ENCODE results near the gene MAPK1IP1L.
A peak's percentile ranks its signal among the peaks of the same experiment; 100 is the strongest.

Gene MAPK1IP1L

GRCh38 chr14:55025948-55026347 is 25.5 kb upstream of the MAPK1IP1L start:
- Histone ChIP-seq H2AFZ (ENCODE audit: low read depth, low read length) (no peak overlapping the region), H4K20me1 (ENCODE audit: insufficient read depth, low read length) (0 out of 2 replicates have a peak, but pooled peaks cover 7% of the 10 kb centered on the region), H3K4me1 (ENCODE audit: low read length) (peaks cover 35% of the 10 kb centered on the region), H3K27ac (ENCODE audit: low read length) (no peak overlapping the region), H3K4me2 (ENCODE audit: low read length) (peak overlapping the region; percentile 67), H3K27me3 (ENCODE audit: low read depth, low read length) (no peaks in the 10 kb centered on the region), H3K79me2 (ENCODE audit: low read length) (peaks cover 64% of the 10 kb centered on the region), H3K4me3 (ENCODE audit: low read length) (peak overlapping the region; percentile 87), H3K9me3 (ENCODE audit: insufficient read depth, low read length) (no peaks in the 10 kb centered on the region), H3K36me3 (replicated peaks; ENCODE audit: low read depth, low read length) (peaks cover 11% of the 10 kb centered on the region), H3K9ac (ENCODE audit: low read length) (peak overlapping the region; percentile 95)
- no peak for TF ChIP-seq EZH2phosphoT487 (IDR thresholded peaks at IDR 0.05; ENCODE audit: low read depth)
- TF ChIP-seq, protein P1, sequence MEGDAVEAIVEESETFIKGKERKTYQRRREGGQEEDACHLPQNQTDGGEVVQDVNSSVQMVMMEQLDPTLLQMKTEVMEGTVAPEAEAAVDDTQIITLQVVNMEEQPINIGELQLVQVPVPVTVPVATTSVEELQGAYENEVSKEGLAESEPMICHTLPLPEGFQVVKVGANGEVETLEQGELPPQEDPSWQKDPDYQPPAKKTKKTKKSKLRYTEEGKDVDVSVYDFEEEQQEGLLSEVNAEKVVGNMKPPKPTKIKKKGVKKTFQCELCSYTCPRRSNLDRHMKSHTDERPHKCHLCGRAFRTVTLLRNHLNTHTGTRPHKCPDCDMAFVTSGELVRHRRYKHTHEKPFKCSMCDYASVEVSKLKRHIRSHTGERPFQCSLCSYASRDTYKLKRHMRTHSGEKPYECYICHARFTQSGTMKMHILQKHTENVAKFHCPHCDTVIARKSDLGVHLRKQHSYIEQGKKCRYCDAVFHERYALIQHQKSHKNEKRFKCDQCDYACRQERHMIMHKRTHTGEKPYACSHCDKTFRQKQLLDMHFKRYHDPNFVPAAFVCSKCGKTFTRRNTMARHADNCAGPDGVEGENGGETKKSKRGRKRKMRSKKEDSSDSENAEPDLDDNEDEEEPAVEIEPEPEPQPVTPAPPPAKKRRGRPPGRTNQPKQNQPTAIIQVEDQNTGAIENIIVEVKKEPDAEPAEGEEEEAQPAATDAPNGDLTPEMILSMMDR (IDR thresholded peaks at IDR 0.05; ENCODE audit: low read depth, low read length) = no peak

GRCh38 chr14:55026441-55026792 is 25.0 kb upstream of the MAPK1IP1L start:
- peak overlapping the region; percentile 95 for H3K9ac ChIP-seq (ENCODE audit: low read length)
- H3K36me3 ChIP-seq (replicated peaks; ENCODE audit: low read depth, low read length) = peaks cover 11% of the 10 kb centered on the region
- no peaks in the 10 kb centered on the region for H3K9me3 ChIP-seq (ENCODE audit: insufficient read depth, low read length)
- H4K20me1 ChIP-seq (ENCODE audit: insufficient read depth, low read length) = peaks cover 10% of the 10 kb centered on the region; the same call in 1 of the 2 replicates
- peaks cover 69% of the 10 kb centered on the region for H3K79me2 ChIP-seq (ENCODE audit: low read length)
- H3K4me1 ChIP-seq (ENCODE audit: low read length) = peaks cover 40% of the 10 kb centered on the region
- H3K4me2 ChIP-seq (ENCODE audit: low read length) = peak overlapping the region; percentile 67
- H3K27ac ChIP-seq (ENCODE audit: low read length) = peak overlapping the region; percentile 37
- no peak for TF ChIP-seq EZH2phosphoT487 (IDR thresholded peaks at IDR 0.05; ENCODE audit: low read depth)
- TF ChIP-seq, protein P1 (IDR thresholded peaks at IDR 0.05; ENCODE audit: low read depth, low read length) = no peak
- peak overlapping the region; percentile 87 for H3K4me3 ChIP-seq (ENCODE audit: low read length)
- H3K27me3 ChIP-seq (ENCODE audit: low read depth, low read length) = no peaks in the 10 kb centered on the region
- peak overlapping the region; percentile 76 for H2AFZ ChIP-seq (ENCODE audit: low read depth, low read length)

DNA sequence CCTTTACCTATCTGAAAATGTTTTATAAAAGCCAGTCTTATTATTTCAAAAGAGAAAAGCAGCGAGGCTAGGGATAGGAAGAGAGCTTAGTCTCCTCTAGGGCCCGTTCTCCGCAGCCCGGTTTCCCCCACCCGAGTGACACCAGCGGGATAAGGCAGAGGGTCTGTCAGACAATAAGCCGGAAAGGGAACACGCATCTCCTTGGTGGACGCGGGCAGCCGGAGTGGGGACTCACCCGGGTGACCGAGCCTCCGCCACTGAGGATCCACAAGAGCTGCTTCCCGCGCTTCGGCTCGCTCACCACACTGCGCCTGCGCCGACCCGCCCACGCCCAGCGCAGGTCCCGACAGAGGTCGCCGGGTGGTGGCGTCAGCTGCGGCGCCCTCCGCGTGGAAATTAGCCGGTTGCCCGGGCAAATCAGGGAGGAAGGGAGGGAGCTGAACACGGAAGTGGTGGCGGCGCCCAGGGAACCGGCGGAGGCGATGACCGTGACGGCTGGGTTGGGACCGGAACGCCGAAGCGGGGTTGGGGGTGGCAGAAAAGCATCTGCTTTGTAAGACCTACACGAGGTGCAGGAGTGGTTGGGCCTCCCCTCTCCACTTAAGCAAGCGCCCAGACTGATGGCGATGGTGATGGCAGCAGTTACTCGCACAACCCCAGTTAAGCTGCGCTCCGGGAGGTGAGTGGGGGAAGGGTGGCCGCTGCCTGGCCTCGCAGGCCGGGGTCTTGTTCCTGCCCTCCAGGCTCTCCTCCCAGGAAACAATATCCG is 24.5 kb upstream of the MAPK1IP1L start, which contains the start of the genes SOCS4 and WDHD1:
SOCS4 (plus strand) TSS at position 444 of the 769 bp plus-strand sequence. CDS start 15,806 bp downstream, outside the sequence.
WDHD1 (minus strand) TSS at position 307 of the 769 bp plus-strand sequence. CDS start 312 bp downstream, outside the sequence.
- peak within 1 kb of the TSS; percentile 95 for H3K9ac ChIP-seq (ENCODE audit: low read length)
- H4K20me1 ChIP-seq (ENCODE audit: insufficient read depth, low read length) = peaks cover 13% of the 10 kb centered on the region; the same call in 1 of the 2 replicates
- H3K27me3 ChIP-seq (ENCODE audit: low read depth, low read length) = no peaks in the 10 kb centered on the region
- H2AFZ ChIP-seq (ENCODE audit: low read depth, low read length) = peak within 1 kb of the TSS; percentile 76
- H3K9me3 ChIP-seq (ENCODE audit: insufficient read depth, low read length) = no peaks in the 10 kb centered on the region
- H3K4me3 ChIP-seq (ENCODE audit: low read length) = peak within 1 kb of the TSS; percentile 87
- H3K27ac ChIP-seq (ENCODE audit: low read length) = peak within 1 kb of the TSS; percentile 59
- peaks cover 75% of the 10 kb centered on the region for H3K79me2 ChIP-seq (ENCODE audit: low read length)
- peaks cover 43% of the 10 kb centered on the region for H3K4me1 ChIP-seq (ENCODE audit: low read length)
- TF ChIP-seq EZH2phosphoT487 (IDR thresholded peaks at IDR 0.05; ENCODE audit: low read depth) = no peak
- TF ChIP-seq, protein P1 (IDR thresholded peaks at IDR 0.05; ENCODE audit: low read depth, low read length) = no peak
- H3K4me2 ChIP-seq (ENCODE audit: low read length) = peak within 1 kb of the TSS; percentile 69
- peaks cover 11% of the 10 kb centered on the region for H3K36me3 ChIP-seq (replicated peaks; ENCODE audit: low read depth, low read length)

DNA sequence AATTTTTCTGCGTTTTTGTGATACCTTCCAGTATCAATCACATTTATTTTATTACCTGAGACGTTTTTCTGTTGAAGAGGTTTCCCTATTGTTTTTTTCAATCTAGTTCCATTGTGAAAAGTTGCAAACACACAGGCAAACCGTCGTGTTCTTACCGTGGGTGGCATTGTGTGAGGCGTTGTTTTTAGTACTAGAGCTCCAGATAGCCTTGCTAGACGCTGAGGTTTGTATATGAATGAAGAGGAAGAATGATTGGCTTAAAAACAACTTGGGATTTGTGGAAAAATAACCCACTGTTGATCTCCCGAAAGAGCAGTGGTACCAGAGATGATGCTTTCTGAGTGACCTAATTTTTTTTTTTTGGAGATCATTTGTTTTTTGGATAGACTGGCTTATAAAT is 23.4 kb upstream of the MAPK1IP1L start:
- Histone ChIP-seq H3K36me3 (replicated peaks; ENCODE audit: low read depth, low read length) (peaks cover 8% of the 10 kb centered on the region), H3K9ac (ENCODE audit: low read length) (peak overlapping the region; percentile 80), H3K4me2 (ENCODE audit: low read length) (peak overlapping the region; percentile 69), H4K20me1 (ENCODE audit: insufficient read depth, low read length) (peaks cover 13% of the 10 kb centered on the region; the same call in 1 of the 2 replicates), H3K9me3 (ENCODE audit: insufficient read depth, low read length) (no peaks in the 10 kb centered on the region), H3K27ac (ENCODE audit: low read length) (no peak overlapping the region; the same call in 1 of the 2 replicates), H3K4me3 (ENCODE audit: low read length) (peak overlapping the region; percentile 87), H3K27me3 (ENCODE audit: low read depth, low read length) (no peaks in the 10 kb centered on the region), H2AFZ (ENCODE audit: low read depth, low read length) (no peak overlapping the region), H3K79me2 (ENCODE audit: low read length) (peaks cover 81% of the 10 kb centered on the region), H3K4me1 (ENCODE audit: low read length) (peaks cover 43% of the 10 kb centered on the region)
- TF ChIP-seq, protein P1 (IDR thresholded peaks at IDR 0.05; ENCODE audit: low read depth, low read length) = no peak
- TF ChIP-seq EZH2phosphoT487 (IDR thresholded peaks at IDR 0.05; ENCODE audit: low read depth) = no peak

All from OCI-LY3 (cell line).